ENCODE results near the gene NAP1L1. TPM values are rescaled to one million over a fixed set of nuclear protein-coding genes. Genes with fewer than 3 reads are reported as not detected.
A peak's percentile ranks its signal among the peaks of the same experiment; 100 is the strongest.

NAP1L1 gene
- polyA plus RNA-seq (ENCODE audit: low read depth in 6 of 6): 100 to 1,000 TPM; 112 to 223 (median 196) TPM

- ATAC-seq (ENCODE audit: low read depth in 2 of 2): peak; percentile 80 to 82
- peaks cover 34 to 58% (median 55%) of the 10 kb centered on the region in 3 donors for H3K4me1 Mint-ChIP-seq
- H3K4me3 Mint-ChIP-seq: peak within 1 kb of the TSS; percentile 95 to 100 (median 98)
These were observed at the start of gene NAP1L1 for GRCh38 chr12:76083904-76084862. Gene NAP1L1, minus strand, starts transcription at chr12:76084685. Its CDS starts 10,466 bp downstream, at chr12:76074219.

GRCh38 chr12:76127588-76127987, 43.1 kb upstream of the NAP1L1 start:
- H3K4me3 Mint-ChIP-seq: no peak overlapping the region
- DNase-seq (no peak), ATAC-seq (ENCODE audit: low read depth in 2 of 2) (no peak)
- no peaks in the 10 kb centered on the region for H3K4me1 Mint-ChIP-seq
- H3K36me3 Mint-ChIP-seq: no peaks in the 10 kb centered on the region
- peaks cover 0 to 10% (median 4%) of the 10 kb centered on the region in 3 donors for H3K27me3 Mint-ChIP-seq
- no peak overlapping the region for H3K27ac Mint-ChIP-seq
- peaks cover 0 to 11% (median 2%) of the 10 kb centered on the region in 7 donors for H3K9me3 Mint-ChIP-seq

More at GRCh38 chr12:76083904-76084862, at the start of gene NAP1L1:
- Mint-ChIP-seq H3K9me3 (no peaks in the 10 kb centered on the region), H3K36me3 (no peaks in the 10 kb centered on the region), H3K27me3 (no peaks in the 10 kb centered on the region), H3K27ac (peak within 1 kb of the TSS; percentile 99 to 100 (median 100))
- DNase-seq: peak; percentile 97

GRCh38 chr12:76124456-76124855, 40.0 kb upstream of the NAP1L1 start:
- Mint-ChIP-seq H3K9me3 (peaks cover 0 to 3% (median 0%) of the 10 kb centered on the region in 7 donors), H3K4me1 (no peaks in the 10 kb centered on the region), H3K27me3 (no peaks in the 10 kb centered on the region), H3K36me3 (no peaks in the 10 kb centered on the region), H3K27ac (peak overlapping the region in 1 of 6 donors; percentile 78), H3K4me3 (no peak overlapping the region)
- no peak for ATAC-seq (ENCODE audit: low read depth in 2 of 2)
- no peak for DNase-seq

GRCh38 chr12:76123259-76124212, 39.1 kb upstream of the NAP1L1 start:
- DNase-seq (no peak), ATAC-seq (ENCODE audit: low read depth in 2 of 2) (no peak)
- H3K4me3 Mint-ChIP-seq: peak overlapping the region in 1 of 8 donors; percentile 3
- no peaks in the 10 kb centered on the region for H3K27me3 Mint-ChIP-seq
- no peaks in the 10 kb centered on the region for H3K4me1 Mint-ChIP-seq
- H3K9me3 Mint-ChIP-seq: no peaks in the 10 kb centered on the region
- no peak overlapping the region for H3K27ac Mint-ChIP-seq
- H3K36me3 Mint-ChIP-seq: no peaks in the 10 kb centered on the region

- no peaks in the 10 kb centered on the region for H3K9me3 Mint-ChIP-seq
- H3K4me1 Mint-ChIP-seq: no peaks in the 10 kb centered on the region
- no peak for ATAC-seq (ENCODE audit: low read depth in 2 of 2)
- no peak for DNase-seq
- no peak overlapping the region for H3K27ac Mint-ChIP-seq
- no peak overlapping the region for H3K4me3 Mint-ChIP-seq
- H3K36me3 Mint-ChIP-seq: no peaks in the 10 kb centered on the region
- H3K27me3 Mint-ChIP-seq: no peaks in the 10 kb centered on the region
These were observed 35.4 kb upstream of the NAP1L1 start for GRCh38 chr12:76119887-76120286.

GRCh38 chr12:76117751-76118150, 33.3 kb upstream of the NAP1L1 start:
- Mint-ChIP-seq H3K27ac (no peak overlapping the region), H3K4me1 (no peaks in the 10 kb centered on the region), H3K36me3 (no peaks in the 10 kb centered on the region), H3K9me3 (no peaks in the 10 kb centered on the region), H3K4me3 (no peak overlapping the region), H3K27me3 (peaks cover 0 to 6% (median 0%) of the 10 kb centered on the region in 3 donors)
- DNase-seq (no peak), ATAC-seq (ENCODE audit: low read depth in 2 of 2) (no peak)

- Mint-ChIP-seq H3K4me3 (no peak overlapping the region), H3K27ac (no peak overlapping the region), H3K4me1 (no peaks in the 10 kb centered on the region), H3K36me3 (no peaks in the 10 kb centered on the region), H3K9me3 (no peaks in the 10 kb centered on the region), H3K27me3 (peaks cover 0 to 6% (median 0%) of the 10 kb centered on the region in 3 donors)
- no peak for ATAC-seq (ENCODE audit: low read depth in 2 of 2)
- DNase-seq: no peak
These were observed 32.7 kb upstream of the NAP1L1 start for GRCh38 chr12:76117067-76117691.

GRCh38 chr12:76113800-76114757, 29.6 kb upstream of the NAP1L1 start:
- ATAC-seq (ENCODE audit: low read depth in 2 of 2) (no peak), DNase-seq (no peak)
- Mint-ChIP-seq H3K36me3 (no peaks in the 10 kb centered on the region), H3K4me1 (no peaks in the 10 kb centered on the region), H3K9me3 (no peaks in the 10 kb centered on the region), H3K4me3 (peak overlapping the region in 1 of 8 donors; percentile 58), H3K27ac (no peak overlapping the region), H3K27me3 (peaks cover 6 to 10% (median 9%) of the 10 kb centered on the region in 3 donors)

- H3K36me3 Mint-ChIP-seq: no peaks in the 10 kb centered on the region
- ATAC-seq (ENCODE audit: low read depth in 2 of 2): no peak
- DNase-seq: no peak
- H3K4me3 Mint-ChIP-seq: no peak overlapping the region
- H3K4me1 Mint-ChIP-seq: no peaks in the 10 kb centered on the region
- H3K27me3 Mint-ChIP-seq: peaks cover 6 to 12% (median 12%) of the 10 kb centered on the region in 3 donors
- H3K27ac Mint-ChIP-seq: no peak overlapping the region
- H3K9me3 Mint-ChIP-seq: no peaks in the 10 kb centered on the region
These were observed 26.8 kb upstream of the NAP1L1 start for GRCh38 chr12:76111209-76111749.

GRCh38 chr12:76109879-76110278, 25.4 kb upstream of the NAP1L1 start:
- no peak overlapping the region for H3K27ac Mint-ChIP-seq
- H3K4me1 Mint-ChIP-seq: no peaks in the 10 kb centered on the region
- ATAC-seq (ENCODE audit: low read depth in 2 of 2) (no peak), DNase-seq (no peak)
- H3K4me3 Mint-ChIP-seq: no peak overlapping the region
- H3K36me3 Mint-ChIP-seq: no peaks in the 10 kb centered on the region
- no peaks in the 10 kb centered on the region for H3K9me3 Mint-ChIP-seq
- peaks cover 6 to 17% (median 12%) of the 10 kb centered on the region in 3 donors for H3K27me3 Mint-ChIP-seq

GRCh38 chr12:76108356-76108755, 23.9 kb upstream of the NAP1L1 start:
- DNase-seq: no peak
- Mint-ChIP-seq H3K27ac (no peak overlapping the region), H3K4me3 (no peak overlapping the region), H3K36me3 (no peaks in the 10 kb centered on the region), H3K9me3 (no peaks in the 10 kb centered on the region), H3K4me1 (no peaks in the 10 kb centered on the region), H3K27me3 (peaks cover 0 to 17% (median 12%) of the 10 kb centered on the region in 3 donors)
- no peak for ATAC-seq (ENCODE audit: low read depth in 2 of 2)

GRCh38 chr12:76106631-76107030, 22.1 kb upstream of the NAP1L1 start:
- Mint-ChIP-seq H3K36me3 (no peaks in the 10 kb centered on the region), H3K4me1 (no peaks in the 10 kb centered on the region), H3K4me3 (no peak overlapping the region), H3K27ac (no peak overlapping the region), H3K9me3 (no peaks in the 10 kb centered on the region), H3K27me3 (peaks cover 6 to 18% (median 17%) of the 10 kb centered on the region in 3 donors)
- no peak for ATAC-seq (ENCODE audit: low read depth in 2 of 2)
- DNase-seq: no peak

All from naive B cell (primary cell).